ENCODE data around the gene SH2D4B.

Gene SH2D4B

GRCh38 chr10:80608706-80609105 is 71.0 kb downstream of the SH2D4B start:
- DNase-seq (ENCODE audit: low read depth, low spot score) = no peak
- H3K4me3 ChIP-seq (ENCODE audit: low read length) = no peak overlapping the region

DNA sequence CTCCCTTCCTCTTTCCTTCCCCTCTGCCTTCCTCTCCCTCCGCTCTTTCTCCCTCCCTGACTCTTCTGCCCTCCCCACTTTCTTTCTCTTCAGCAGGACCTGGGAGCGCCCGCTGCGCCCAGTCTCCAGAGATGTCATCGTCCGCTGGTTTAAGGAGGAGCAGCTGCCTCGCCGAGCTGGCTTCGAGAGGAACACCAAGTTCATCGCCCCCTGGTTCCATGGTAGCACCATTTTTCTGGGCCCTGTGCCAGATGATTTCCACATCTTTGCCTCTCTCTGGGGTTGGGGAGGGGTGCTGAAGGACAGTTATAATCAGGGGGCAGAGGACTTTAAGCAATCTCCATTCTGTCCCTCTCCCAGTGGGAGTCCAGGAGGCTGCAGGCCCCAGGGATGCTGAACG is 71.6 kb downstream of the SH2D4B start:
- DNase-seq (ENCODE audit: low read depth, low spot score) = no peak
- no peak overlapping the region for H3K4me3 ChIP-seq (ENCODE audit: low read length)

DNA sequence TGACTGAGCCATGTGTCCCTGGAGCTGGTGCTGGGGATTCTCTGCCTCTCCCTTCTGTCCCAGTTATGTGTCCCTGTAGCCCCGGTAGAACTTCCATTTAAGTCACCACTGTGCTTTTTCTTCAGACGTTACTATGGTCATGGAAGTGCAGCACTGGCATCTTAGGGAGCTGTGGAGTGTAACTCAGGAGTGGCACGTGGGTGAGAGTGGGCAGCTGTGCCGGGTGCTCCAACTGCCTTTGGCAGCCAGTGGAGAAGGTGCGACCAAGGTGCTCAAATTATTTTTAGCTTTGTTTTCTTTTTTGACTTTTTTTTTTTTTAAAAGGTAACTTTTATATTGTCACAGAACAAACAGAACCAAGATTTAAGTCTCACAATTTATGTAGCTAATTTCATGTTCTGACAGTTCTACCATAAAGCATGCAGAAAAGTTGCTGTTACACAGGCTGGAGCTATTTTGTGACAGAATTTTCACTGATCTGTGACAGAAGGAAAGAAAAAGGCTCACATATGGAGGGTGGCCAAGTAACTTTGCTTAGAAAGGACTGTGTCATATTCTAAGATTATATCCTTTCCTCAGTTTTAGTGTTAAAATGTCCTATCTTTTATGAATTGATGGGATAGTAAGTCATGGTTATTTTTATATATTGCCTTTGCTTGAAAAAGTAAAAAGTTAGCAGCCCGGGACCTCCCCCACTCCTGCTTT is 73.9 kb downstream of the SH2D4B start:
- H3K4me3 ChIP-seq (ENCODE audit: low read length) = no peak overlapping the region
- DNase-seq (ENCODE audit: low read depth, low spot score) = no peak

DNA sequence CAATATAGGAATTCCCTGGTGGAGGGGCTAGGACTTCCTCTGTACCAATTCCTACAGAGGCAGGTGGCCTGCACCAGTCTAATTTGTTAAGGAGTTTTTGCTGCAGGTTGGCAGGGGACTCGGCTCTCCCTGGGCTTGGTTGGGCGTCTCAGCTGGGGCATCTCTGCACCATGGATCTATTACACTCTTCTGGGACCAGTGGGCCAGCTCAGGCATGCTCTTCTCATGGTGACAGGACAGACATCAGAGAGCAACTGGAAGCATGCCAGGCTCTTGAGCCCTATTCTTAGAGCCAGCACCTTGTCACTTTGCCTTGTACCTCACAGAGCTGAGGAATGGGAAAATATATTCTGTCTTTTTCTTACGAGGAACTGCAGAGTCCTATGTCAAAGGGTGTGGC is 74.6 kb downstream of the SH2D4B start:
- no peak for DNase-seq (ENCODE audit: low read depth, low spot score)
- H3K4me3 ChIP-seq (ENCODE audit: low read length) = no peak overlapping the region

DNA sequence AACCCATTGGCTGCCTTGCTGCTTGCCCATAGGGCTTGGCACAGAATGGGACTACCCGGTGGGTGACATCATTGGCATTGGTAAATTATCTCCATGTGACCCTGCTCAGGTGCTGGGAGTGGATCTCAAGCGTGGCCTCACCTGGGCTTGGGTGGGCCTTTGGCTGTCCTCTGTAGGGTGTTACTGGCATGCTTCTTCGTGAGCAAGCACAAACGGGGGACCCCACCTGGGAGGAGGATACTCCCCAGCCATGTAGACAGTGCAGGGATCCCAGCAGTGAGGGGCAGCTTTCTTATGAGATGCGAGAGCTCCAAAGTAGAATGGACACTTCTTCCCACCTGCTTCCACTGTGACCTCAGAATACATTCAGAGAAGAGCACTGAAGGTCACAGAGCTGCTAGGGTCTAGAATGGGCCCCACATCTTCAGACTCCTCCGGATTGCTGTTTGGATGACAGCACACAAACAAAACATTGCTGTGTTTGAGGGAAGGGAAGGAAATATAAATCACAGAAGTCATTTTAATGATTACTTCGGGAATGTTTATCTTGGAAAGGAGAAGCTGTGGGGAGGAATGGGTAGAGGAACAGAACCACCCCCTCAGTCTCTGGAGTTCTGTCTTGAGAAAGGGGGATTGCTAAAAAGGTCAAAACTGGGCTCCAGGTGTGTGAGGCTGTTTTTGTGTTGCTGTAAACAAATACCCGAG is 75.9 kb downstream of the SH2D4B start:
- DNase-seq (ENCODE audit: low read depth, low spot score) = no peak
- no peak overlapping the region for H3K4me3 ChIP-seq (ENCODE audit: low read length)

GRCh38 chr10:80614576-80615416 is 77.1 kb downstream of the SH2D4B start:
- H3K4me3 ChIP-seq (ENCODE audit: low read length) = no peak overlapping the region
- DNase-seq (ENCODE audit: low read depth, low spot score) = no peak

- no peak for DNase-seq (ENCODE audit: low read depth, low spot score)
- H3K4me3 ChIP-seq (ENCODE audit: low read length) = no peak overlapping the region
Observed at GRCh38 chr10:80617807-80618206, 80.1 kb downstream of the SH2D4B start.

DNA sequence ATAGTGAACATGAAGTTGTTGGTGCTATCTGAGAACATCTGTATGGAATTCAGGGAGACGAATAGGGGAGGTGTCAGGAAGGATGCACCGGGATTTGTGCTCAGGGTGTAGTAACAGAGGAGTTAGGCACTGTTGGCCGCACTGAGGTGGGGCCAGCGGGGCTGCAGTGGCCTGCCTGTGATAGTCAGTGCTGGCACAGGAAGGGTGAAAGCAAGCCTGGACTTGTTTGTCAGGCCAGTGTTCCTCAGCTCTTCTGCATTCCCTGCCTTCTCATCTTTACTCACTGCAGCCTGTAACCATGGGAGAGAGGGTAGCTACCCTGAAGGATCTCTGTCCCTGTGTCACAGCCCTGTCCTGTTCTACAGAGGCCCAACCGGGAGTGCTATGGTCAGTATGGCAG is 81.3 kb downstream of the SH2D4B start:
- H3K4me3 ChIP-seq (ENCODE audit: low read length) = no peak overlapping the region
- no peak for DNase-seq (ENCODE audit: low read depth, low spot score)

DNA sequence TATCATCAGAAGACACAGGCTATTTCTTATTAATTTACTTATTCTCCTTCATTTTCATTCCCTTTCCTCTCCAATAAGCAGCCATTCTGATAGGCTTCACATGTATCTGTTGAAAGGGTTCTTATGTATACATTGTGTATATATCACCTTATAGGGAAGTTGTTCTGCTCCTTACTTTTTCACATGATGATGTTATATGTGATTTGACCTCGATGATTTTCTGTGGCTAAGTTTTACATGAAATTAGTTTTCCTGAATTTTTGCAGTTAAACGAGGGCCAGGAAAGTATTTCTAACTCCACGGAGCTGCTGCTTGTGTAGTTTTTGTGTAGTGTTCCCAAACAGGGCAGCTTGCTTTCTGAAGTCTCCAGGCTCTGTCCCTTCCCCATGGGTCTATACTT is 84.5 kb downstream of the SH2D4B start:
- no peak overlapping the region for H3K4me3 ChIP-seq (ENCODE audit: low read length)
- no peak for DNase-seq (ENCODE audit: low read depth, low spot score)

DNA sequence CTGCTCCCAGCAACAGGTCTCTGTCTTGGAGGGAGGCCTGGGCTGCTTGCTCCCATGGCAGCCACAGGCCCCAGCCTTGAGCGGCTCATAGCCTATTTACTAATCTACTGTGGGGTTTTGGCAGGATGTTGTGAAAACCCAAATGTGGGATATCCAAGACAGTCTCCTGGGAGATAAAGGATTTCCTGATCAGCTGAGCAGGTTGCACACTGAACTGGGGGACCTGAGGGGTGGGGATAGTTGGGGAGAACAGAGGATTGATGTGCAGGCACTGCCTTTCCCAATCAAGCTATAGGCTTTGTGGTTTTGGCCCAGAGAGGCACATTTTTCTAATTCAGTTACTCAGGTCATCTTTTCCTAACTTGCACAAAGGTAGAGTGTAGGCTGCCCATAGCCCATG is 92.6 kb downstream of the SH2D4B start:
- H3K4me3 ChIP-seq (ENCODE audit: low read length) = no peak overlapping the region
- no peak for DNase-seq (ENCODE audit: low read depth, low spot score)

DNA sequence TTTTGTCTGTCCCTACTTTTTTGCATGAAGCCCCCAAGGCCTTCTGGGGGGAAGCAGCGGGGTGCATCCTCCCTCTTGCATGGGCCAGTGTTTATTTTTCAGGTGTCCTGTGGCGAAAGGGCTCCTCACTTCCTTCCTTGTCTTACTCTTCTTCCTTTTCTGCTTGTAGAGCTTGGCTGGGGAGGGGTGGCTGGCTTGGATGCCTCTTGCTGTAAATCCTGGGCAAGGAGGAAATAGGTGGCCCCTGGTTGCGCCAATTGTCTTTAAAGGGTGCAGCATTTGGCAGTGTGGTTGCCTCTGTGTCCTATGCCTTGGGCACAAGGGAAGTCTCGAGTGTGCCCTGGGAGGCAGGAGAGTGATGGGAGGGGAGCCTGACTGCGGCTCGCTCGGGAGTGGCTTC is 95.0 kb downstream of the SH2D4B start:
- no peak for DNase-seq (ENCODE audit: low read depth, low spot score)
- H3K4me3 ChIP-seq (ENCODE audit: low read length) = no peak overlapping the region

DNA sequence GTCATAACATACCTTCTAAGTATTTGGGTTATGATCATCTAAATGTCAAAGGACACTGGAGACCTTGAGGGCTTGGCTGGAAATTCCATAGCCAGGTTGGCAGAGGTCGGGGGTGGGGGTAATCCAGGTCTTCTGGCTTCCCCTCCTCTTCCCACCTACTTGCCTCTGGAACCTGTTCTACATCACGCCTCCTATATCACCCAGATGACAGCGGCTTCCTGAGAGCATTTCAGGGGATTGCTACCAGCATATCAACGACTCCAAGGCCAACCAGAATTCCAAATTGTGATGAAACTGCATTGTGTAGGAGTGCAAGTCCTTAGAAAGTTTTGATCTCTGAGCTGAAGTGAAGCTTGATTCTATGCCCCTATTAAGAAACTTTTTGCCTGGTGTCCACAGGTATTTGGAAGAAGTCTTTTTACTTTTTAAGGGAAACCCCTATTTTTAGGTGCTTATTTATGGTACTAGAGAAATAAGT is 95.7 kb downstream of the SH2D4B start:
- DNase-seq (ENCODE audit: low read depth, low spot score) = no peak

GRCh38 chr10:80633910-80634309 is 96.2 kb downstream of the SH2D4B start:
- DNase-seq (ENCODE audit: low read depth, low spot score) = no peak
- H3K4me3 ChIP-seq (ENCODE audit: low read length) = no peak overlapping the region

More for the DNA sequence above, 95.7 kb downstream of the SH2D4B start:
- no peak overlapping the region for H3K4me3 ChIP-seq (ENCODE audit: low read length)

DNA sequence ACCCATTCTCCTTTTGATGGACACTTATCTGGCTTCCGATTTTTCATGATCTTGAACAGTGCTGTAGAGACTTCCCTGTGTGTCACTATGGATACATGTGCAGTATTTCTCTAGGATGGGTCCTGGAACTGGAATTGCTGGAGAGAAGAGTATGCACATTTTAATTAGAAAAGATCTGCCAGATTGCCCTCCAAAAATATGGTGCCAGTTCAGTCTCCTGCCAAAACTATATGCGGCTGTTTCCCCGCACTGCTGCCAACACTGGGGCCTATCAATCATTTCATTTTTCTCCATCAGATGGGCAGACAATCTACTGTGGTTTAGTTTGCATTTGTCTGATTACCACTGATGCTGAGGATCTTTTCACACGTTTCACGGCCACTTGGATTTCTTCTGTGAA is 105.0 kb downstream of the SH2D4B start:
- H3K4me3 ChIP-seq (ENCODE audit: low read length) = no peak overlapping the region
- no peak for DNase-seq (ENCODE audit: low read depth, low spot score)

DNA sequence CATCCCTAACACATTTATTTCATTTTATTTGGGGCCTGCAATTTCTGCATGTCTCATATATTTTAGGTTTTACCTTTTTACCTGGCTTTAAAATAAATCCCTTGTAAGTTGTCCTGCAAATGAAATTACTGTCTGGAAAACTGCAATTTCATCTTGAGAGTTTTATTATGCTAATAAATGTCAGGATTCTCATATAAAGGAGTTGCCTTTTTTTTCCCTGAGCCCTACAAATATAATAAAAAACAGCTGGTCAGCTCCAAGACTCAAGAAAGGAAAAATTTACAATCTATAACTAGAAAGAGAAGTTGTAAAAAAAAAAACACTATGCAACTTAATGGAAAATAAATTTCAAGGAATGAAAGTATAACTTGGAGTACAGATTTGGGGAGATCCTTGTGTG is 108.7 kb downstream of the SH2D4B start:
- no peak for DNase-seq (ENCODE audit: low read depth, low spot score)
- H3K4me3 ChIP-seq (ENCODE audit: low read length) = no peak overlapping the region

GRCh38 chr10:80647173-80647833 is 109.6 kb downstream of the SH2D4B start:
- H3K4me3 ChIP-seq (ENCODE audit: low read length) = no peak overlapping the region
- no peak for DNase-seq (ENCODE audit: low read depth, low spot score)

GRCh38 chr10:80648106-80648505 is 110.4 kb downstream of the SH2D4B start:
- peak; percentile 5 for DNase-seq (ENCODE audit: low read depth, low spot score)
- no peak overlapping the region for H3K4me3 ChIP-seq (ENCODE audit: low read length)

- no peak overlapping the region for H3K4me3 ChIP-seq (ENCODE audit: low read length)
- DNase-seq (ENCODE audit: low read depth, low spot score) = no peak
Observed at GRCh38 chr10:80649183-80649582, 111.5 kb downstream of the SH2D4B start.

DNA sequence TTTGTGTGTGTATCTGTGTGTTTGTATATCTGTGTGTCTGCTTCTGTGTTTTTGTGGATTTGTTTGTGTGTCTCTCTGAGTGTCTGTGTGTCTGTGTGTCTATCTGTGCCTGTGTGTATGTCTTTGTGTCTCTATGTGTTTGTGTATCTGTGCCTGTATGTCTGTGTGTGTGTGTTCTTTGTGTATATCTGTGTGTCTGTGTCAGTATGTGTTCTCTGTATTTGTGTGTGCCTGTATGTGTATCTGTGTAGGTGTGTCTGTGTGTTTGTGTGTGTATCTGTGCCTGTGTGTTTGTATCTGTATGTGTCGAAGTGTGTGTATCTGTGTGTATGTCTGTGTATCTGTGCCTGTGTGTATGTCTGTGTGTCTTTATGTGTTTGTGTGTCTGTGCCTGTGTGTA is 118.2 kb downstream of the SH2D4B start:
- no peak overlapping the region for H3K4me3 ChIP-seq (ENCODE audit: low read length)

More for the DNA sequence above, 118.2 kb downstream of the SH2D4B start:
- DNase-seq (ENCODE audit: low read depth, low spot score) = no peak
